GM06990 (cell line): Measurements from ENCODE around the gene MAEA.

Experiments used
- DNase-seq: peaks from one replicate; pipeline ENCODE4 v3.0.0-alpha.2; 2011; ENCODE audit not compliant: insufficient read length; ENCODE audit errors: extremely low read depth
- H3K27me3 ChIP-seq: replicated peaks from 2 replicates; pipeline ENCODE4 v1.6.0; 2011; ENCODE audit warnings: low read length; ENCODE audit not compliant: control insufficient read depth, insufficient read depth
- H3K36me3 ChIP-seq: 2 replicates; pipeline ENCODE4 v1.5.1; 2011; ENCODE audit warnings: low read length; ENCODE audit not compliant: control insufficient read depth, insufficient read depth
- H3K4me3 ChIP-seq: replicated peaks from 2 replicates; pipeline ENCODE4 v1.5.1; 2011; ENCODE audit warnings: low read depth, mild to moderate bottlenecking, control low read depth, low read length
- TF ChIP-seq, protein P1 (sequence below): IDR thresholded peaks from 2 replicates; pipeline ENCODE4 v1.5.1; 2011; ENCODE audit warnings: low read length, control low read depth, mild to moderate bottlenecking, inconsistent platforms; ENCODE audit not compliant: insufficient read depth, poor library complexity, severe bottlenecking

MAEA gene

DNA sequence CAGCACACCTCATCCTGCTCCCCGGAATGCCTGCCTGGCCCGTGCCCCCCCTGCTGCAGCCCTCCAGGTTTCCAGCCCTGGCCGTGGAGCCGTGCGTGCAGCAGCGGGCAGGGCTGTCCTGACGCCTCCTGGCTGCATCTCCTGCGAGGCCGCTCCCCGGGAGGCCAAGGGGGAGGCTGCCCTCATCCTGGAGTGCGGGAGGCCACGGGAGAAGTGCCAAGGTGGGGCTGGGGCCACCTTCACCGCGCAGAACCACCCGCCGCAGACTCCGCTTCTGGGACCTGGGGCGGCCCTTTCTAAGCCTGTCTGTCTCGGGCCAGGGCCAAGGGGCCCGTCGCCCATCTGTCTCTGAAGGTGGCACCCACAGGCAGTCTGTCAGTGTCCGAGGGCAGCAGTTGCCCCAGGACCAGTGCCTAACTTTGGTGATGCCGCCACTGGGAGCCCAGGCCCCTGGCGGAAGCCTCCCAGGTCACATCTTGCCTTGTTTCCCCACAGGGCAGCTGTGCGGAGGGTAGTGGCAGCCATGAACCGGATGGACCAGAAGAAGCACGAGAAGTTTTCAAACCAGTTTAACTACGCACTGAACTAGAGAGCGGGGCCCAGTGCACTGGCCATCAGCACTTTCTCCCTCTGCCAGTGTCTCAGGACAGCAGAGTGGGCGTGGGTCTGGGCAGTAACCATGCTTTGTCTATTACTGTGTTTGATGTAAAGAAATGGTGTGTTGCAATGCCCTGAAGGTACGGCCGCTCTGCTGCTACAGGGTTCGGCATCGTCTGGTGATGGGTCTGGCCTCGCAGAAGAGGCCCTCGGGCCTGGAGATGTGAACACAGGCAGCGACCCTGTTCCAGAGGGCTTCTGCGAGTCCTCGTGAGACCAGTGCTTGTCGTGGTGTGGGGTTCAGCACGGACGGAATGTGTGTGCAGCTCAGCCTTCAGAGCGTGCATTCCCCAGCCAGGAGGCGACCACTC is 96.0 kb downstream of the MAEA start:
- TF ChIP-seq, protein P1, sequence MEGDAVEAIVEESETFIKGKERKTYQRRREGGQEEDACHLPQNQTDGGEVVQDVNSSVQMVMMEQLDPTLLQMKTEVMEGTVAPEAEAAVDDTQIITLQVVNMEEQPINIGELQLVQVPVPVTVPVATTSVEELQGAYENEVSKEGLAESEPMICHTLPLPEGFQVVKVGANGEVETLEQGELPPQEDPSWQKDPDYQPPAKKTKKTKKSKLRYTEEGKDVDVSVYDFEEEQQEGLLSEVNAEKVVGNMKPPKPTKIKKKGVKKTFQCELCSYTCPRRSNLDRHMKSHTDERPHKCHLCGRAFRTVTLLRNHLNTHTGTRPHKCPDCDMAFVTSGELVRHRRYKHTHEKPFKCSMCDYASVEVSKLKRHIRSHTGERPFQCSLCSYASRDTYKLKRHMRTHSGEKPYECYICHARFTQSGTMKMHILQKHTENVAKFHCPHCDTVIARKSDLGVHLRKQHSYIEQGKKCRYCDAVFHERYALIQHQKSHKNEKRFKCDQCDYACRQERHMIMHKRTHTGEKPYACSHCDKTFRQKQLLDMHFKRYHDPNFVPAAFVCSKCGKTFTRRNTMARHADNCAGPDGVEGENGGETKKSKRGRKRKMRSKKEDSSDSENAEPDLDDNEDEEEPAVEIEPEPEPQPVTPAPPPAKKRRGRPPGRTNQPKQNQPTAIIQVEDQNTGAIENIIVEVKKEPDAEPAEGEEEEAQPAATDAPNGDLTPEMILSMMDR = no peak
- no peak for DNase-seq
- Histone ChIP-seq H3K4me3 (no peak overlapping the region), H3K36me3 (peaks cover 2% of the 10 kb centered on the region), H3K27me3 (no peaks in the 10 kb centered on the region)
